ENCODE measurements around the gene ZBED4. TPM values are rescaled to one million over a fixed set of nuclear protein-coding genes. Genes with fewer than 3 reads are reported as not detected.
"Not testable (repeated sequence)": the region's sequence is repeated elsewhere in the genome, so short reads cannot be mapped to it uniquely, and the experiment has no call there.

The ZBED4 gene
- polyA plus RNA-seq, 3 donors = 15.2 to 18.6 (median 17.2) TPM

GRCh38 chr22:49849161-49850020, 4.3 kb upstream of the ZBED4 start:
- DNase-seq (ENCODE audit: extremely low read depth in 1 of 11, low read depth in 9 of 11, low spot score in 4 of 11) = no peak

GRCh38 chr22:49850021-49850911, 3.4 kb upstream of the ZBED4 start:
- DNase-seq (ENCODE audit: extremely low read depth in 1 of 11, low read depth in 9 of 11, low spot score in 4 of 11) = no peak

GRCh38 chr22:49850959-49851802, 2.5 kb upstream of the ZBED4 start:
- DNase-seq (ENCODE audit: extremely low read depth in 1 of 11, low read depth in 9 of 11, low spot score in 4 of 11) = no peak

GRCh38 chr22:49852568-49852897, 1.1 kb upstream of the ZBED4 start:
- not testable (repeated sequence) for DNase-seq (ENCODE audit: extremely low read depth in 1 of 11, low read depth in 9 of 11, low spot score in 4 of 11)

- peak in 4 of 11 donors; percentile 13 to 19 (median 16) for DNase-seq (ENCODE audit: extremely low read depth in 1 of 11, low read depth in 9 of 11, low spot score in 4 of 11)
Observed at GRCh38 chr22:49853981-49854831, 562 bp downstream of the ZBED4 start.

GRCh38 chr22:49855251-49855911, 1.7 kb downstream of the ZBED4 start:
- no peak for DNase-seq (ENCODE audit: extremely low read depth in 1 of 11, low read depth in 9 of 11, low spot score in 4 of 11)

- no peak for DNase-seq (ENCODE audit: extremely low read depth in 1 of 11, low read depth in 9 of 11, low spot score in 4 of 11)
Observed at GRCh38 chr22:49856343-49856742, 2.7 kb downstream of the ZBED4 start.

- DNase-seq (ENCODE audit: extremely low read depth in 1 of 11, low read depth in 9 of 11, low spot score in 4 of 11) = no peak
Observed at GRCh38 chr22:49856766-49857618, 3.3 kb downstream of the ZBED4 start.

- no peak for DNase-seq (ENCODE audit: extremely low read depth in 1 of 11, low read depth in 9 of 11, low spot score in 4 of 11)
Observed at GRCh38 chr22:49858827-49859226, 5.2 kb downstream of the ZBED4 start.

GRCh38 chr22:49861642-49862495, 8.2 kb downstream of the ZBED4 start:
- no peak for DNase-seq (ENCODE audit: extremely low read depth in 1 of 11, low read depth in 9 of 11, low spot score in 4 of 11)

GRCh38 chr22:49862496-49862776, 8.8 kb downstream of the ZBED4 start:
- no peak for DNase-seq (ENCODE audit: extremely low read depth in 1 of 11, low read depth in 9 of 11, low spot score in 4 of 11)

- DNase-seq (ENCODE audit: extremely low read depth in 1 of 11, low read depth in 9 of 11, low spot score in 4 of 11) = no peak
Observed at GRCh38 chr22:49863931-49864330, 10.3 kb downstream of the ZBED4 start.

GRCh38 chr22:49865156-49865555, 11.5 kb downstream of the ZBED4 start:
- DNase-seq (ENCODE audit: extremely low read depth in 1 of 11, low read depth in 9 of 11, low spot score in 4 of 11) = no peak

- DNase-seq (ENCODE audit: extremely low read depth in 1 of 11, low read depth in 9 of 11, low spot score in 4 of 11) = no peak
Observed at GRCh38 chr22:49866134-49866533, 12.5 kb downstream of the ZBED4 start.

GRCh38 chr22:49866646-49867045, 13.0 kb downstream of the ZBED4 start:
- DNase-seq (ENCODE audit: extremely low read depth in 1 of 11, low read depth in 9 of 11, low spot score in 4 of 11) = no peak

Data from renal cortex interstitium (tissue), 11 donors.